ENCODE measurements around the gene CCDC107. TPM values are rescaled to one million over a fixed set of nuclear protein-coding genes. Genes with fewer than 3 reads are reported as not detected.

The CCDC107 gene
- total and polyA plus RNA-seq, 9 of the 15 experiments (the other 6 are each of a cell fraction or from before 2014, with no cell fraction given), result 0.35 to 11.3 (median 6.9) TPM; not detected in 1

- no peak for ATAC-seq
- CTCF ChIA-PET (ENCODE audit: low intra/inter-chr PET ratio), result no interaction called here
- POLR2A ChIA-PET, result interaction anchor here (0.9 to 1.0 kb wide), 2 partner anchors 11 to 12 kb away, joined by 4 read pairs; no protein-coding TSS in a partner anchor
Measured at GRCh38 chr9:35703906-35704672, 46.0 kb downstream of the CCDC107 start.

GRCh38 chr9:35705372-35705771, 47.3 kb downstream of the CCDC107 start:
- intact Hi-C loops (cut with micrococcal nuclease) (no loop called here), in situ Hi-C loops (cut with MboI) (no loop called here)
- CTCF ChIA-PET (ENCODE audit: low intra/inter-chr PET ratio), result no interaction called here
- Histone ChIP-seq H3K36me3 (ENCODE audit: control insufficient read depth, insufficient read depth, low read length) (peaks cover 92% of the 10 kb centered on the region), H3K4me1 (replicated peaks in 1 of 2; ENCODE audit: control insufficient read depth in 2 of 2, insufficient read depth in 2 of 2, low read length in 2 of 2) (no peaks in the 10 kb centered on the region), H2AFZ (ENCODE audit: low read depth, low read length) (no peak overlapping the region), H3K4me3 (no peak overlapping the region), H3K4me2 (ENCODE audit: insufficient read depth, low read length) (no peak overlapping the region), H3K9me1 (ENCODE audit: control insufficient read depth, insufficient read depth, low read length) (peaks cover 3% of the 10 kb centered on the region), H3K79me2 (ENCODE audit: control insufficient read depth, insufficient read depth, low read length) (no peaks in the 10 kb centered on the region), H3K9ac (ENCODE audit: insufficient read depth in 1 of 2, low read depth in 2 of 2, low read length in 2 of 2) (no peak overlapping the region), H3K27me3 (ENCODE audit: control insufficient read depth in 2 of 2, insufficient read depth in 2 of 2, low read length in 2 of 2) (no peaks in the 10 kb centered on the region), H3K27ac (ENCODE audit: extremely low read depth, low read depth, low read length) (no peak overlapping the region), H4K20me1 (replicated peaks; ENCODE audit: control insufficient read depth, insufficient read depth, low read length) (no peaks in the 10 kb centered on the region), H3K9me3 (replicated peaks; ENCODE audit: control insufficient read depth, insufficient read depth, low read depth, low read length) (no peaks in the 10 kb centered on the region)
- 64% methylated on average over 6 of the region's 8 CpGs for WGBS (ENCODE audit: insufficient coverage, low coverage, missing lambda C conversion rate)
- ATAC-seq (no peak), FAIRE-seq (no peak), DNase-seq (ENCODE audit: extremely low read depth in 1 of 4, low spot score in 3 of 4) (no peak)
- no peak for TF ChIP-seq ZKSCAN1 (IDR thresholded peaks at IDR 0.05; ENCODE audit: low read depth, low read length)
- TF ChIP-seq IRF1 (CRISPR knock-in tag; IDR thresholded peaks at IDR 0.05; ENCODE audit: borderline replicate concordance), result no peak
- no peak for TF ChIP-seq ATF6 (CRISPR knock-in tag; IDR thresholded peaks at IDR 0.05)
- no peak for TF ChIP-seq FOXA1 (IDR thresholded peaks at IDR 0.05; ENCODE audit: borderline replicate concordance)
- TF ChIP-seq ZBTB26 (CRISPR knock-in tag; IDR thresholded peaks at IDR 0.05), result no peak
- TF ChIP-seq ZNF124 (CRISPR knock-in tag; IDR thresholded peaks at IDR 0.05), result no peak
- TF ChIP-seq CBX1 (IDR thresholded peaks at IDR 0.05; ENCODE audit: low read depth), result no peak
- no peak for TF ChIP-seq HDAC6 (IDR thresholded peaks at IDR 0.05; ENCODE audit: low read depth, low read length)
- no TSS peak for BruUV-seq (replicated peaks)
- POLR2A ChIA-PET, result interaction anchor here (0.6 to 1.7 kb wide), 5 partner anchors 9 to 31 kb away, joined by 3 to 6 read pairs (median 4); no protein-coding TSS in a partner anchor

More at GRCh38 chr9:35703906-35704672, 46.0 kb downstream of the CCDC107 start:
- H3K4me2 ChIP-seq (ENCODE audit: insufficient read depth, low read length), result no peak overlapping the region
- H2AFZ ChIP-seq (ENCODE audit: low read depth, low read length), result no peak overlapping the region
- peaks cover 3% of the 10 kb centered on the region for H3K9me1 ChIP-seq (ENCODE audit: control insufficient read depth, insufficient read depth, low read length)
- no peaks in the 10 kb centered on the region for H3K9me3 ChIP-seq (replicated peaks; ENCODE audit: control insufficient read depth, insufficient read depth, low read depth, low read length)
- peaks cover 98% of the 10 kb centered on the region for H3K36me3 ChIP-seq (ENCODE audit: control insufficient read depth, insufficient read depth, low read length)
- no peak overlapping the region for H3K27ac ChIP-seq (ENCODE audit: extremely low read depth, low read depth, low read length)
- intact Hi-C loops (cut with micrococcal nuclease), result no loop called here
- H3K4me1 ChIP-seq (replicated peaks in 1 of 2; ENCODE audit: control insufficient read depth in 2 of 2, insufficient read depth in 2 of 2, low read length in 2 of 2), result no peaks in the 10 kb centered on the region
- H3K9ac ChIP-seq (ENCODE audit: insufficient read depth in 1 of 2, low read depth in 2 of 2, low read length in 2 of 2), result no peak overlapping the region; a peak in 1 of 4 replicates
- in situ Hi-C loops (cut with MboI), result no loop called here
- no peaks in the 10 kb centered on the region for H4K20me1 ChIP-seq (replicated peaks; ENCODE audit: control insufficient read depth, insufficient read depth, low read length)
- FAIRE-seq (no peak), DNase-seq (ENCODE audit: extremely low read depth in 1 of 4, low spot score in 3 of 4) (no peak)
- H3K79me2 ChIP-seq (ENCODE audit: control insufficient read depth, insufficient read depth, low read length), result no peaks in the 10 kb centered on the region
- H3K4me3 ChIP-seq, result no peak overlapping the region
- TSS peak; percentile 31 for BruUV-seq (replicated peaks)
- 98% methylated on average over 21 of the region's 26 CpGs for WGBS (ENCODE audit: insufficient coverage, low coverage, missing lambda C conversion rate)
- TF ChIP-seq CEBPB (tag; IDR thresholded peaks at IDR 0.05) (no peak), RBFOX2 (IDR thresholded peaks at IDR 0.05; ENCODE audit: low read depth, low read length) (0 out of 2 replicates have a peak, but pooled peaks have one; percentile 27), MBD2 (IDR thresholded peaks at IDR 0.05; ENCODE audit: borderline replicate concordance, low read depth) (no peak), POLR2G (IDR thresholded peaks at IDR 0.05; ENCODE audit: low read depth, low read length) (0 out of 2 replicates have a peak, but pooled peaks have one; percentile 43), HDAC8 (tag; IDR thresholded peaks at IDR 0.05) (no peak), ZNF263 (CRISPR knock-in tag; IDR thresholded peaks at IDR 0.05; ENCODE audit: borderline replicate concordance) (no peak)
- H3K27me3 ChIP-seq (ENCODE audit: control insufficient read depth in 2 of 2, insufficient read depth in 2 of 2, low read length in 2 of 2), result no peaks in the 10 kb centered on the region

Data from K562 (cell line).